K562 treated with DMSO at 1 percent for 48 hours (cell line): Measurements from ENCODE around the gene UNC45A. TPM values are rescaled to one million over a fixed set of nuclear protein-coding genes. Genes with fewer than 3 reads are reported as not detected.

Experiments
- total RNA-seq: library from RNA; unstranded; fragments of 300-600 nt; gene quantifications from 2 replicates; pipeline ENCODE4 v1.2.3, GENCODE V29; 2022; ENCODE audit warnings: low replicate concordance; ENCODE audit errors: extremely low read depth

UNC45A gene
- total RNA-seq: 1,074 TPM in 1 of 2 replicates, not detected in the other

DNA sequence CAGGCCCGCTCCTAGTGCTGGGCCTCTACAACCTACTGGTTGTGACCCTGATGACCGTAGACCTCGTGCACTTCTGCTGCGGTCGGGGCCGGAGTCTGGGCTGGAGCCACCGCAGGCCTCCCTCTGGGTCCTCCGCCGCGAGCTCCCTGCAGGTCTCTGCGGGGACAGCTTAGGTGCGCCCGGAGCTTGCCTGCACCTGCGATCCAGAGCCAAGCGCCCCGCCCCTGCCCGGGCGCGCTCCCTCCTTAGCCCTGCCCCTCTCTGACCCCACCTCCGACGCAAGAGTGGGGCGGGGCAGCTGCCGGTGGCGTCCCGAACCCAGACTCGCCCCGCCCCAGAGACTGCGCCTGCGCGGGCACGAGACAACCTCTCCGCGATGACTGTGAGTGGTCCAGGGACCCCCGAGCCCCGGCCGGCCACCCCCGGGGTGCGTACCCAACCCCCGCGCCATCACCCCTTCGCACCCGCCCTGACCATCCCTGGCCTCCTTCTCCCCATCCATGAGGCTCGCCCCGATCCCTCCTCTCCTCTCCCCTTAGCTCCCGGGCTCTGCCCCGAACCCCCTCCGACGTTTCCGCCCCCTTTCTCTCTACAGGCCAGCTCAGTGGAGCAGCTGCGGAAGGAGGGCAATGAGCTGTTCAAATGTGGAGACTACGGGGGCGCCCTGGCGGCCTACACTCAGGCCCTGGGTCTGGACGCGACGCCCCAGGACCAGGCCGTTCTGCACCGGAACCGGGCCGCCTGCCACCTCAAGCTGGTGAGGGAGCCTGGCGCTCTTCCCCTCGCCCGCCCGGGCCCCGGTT, at the start of gene UNC45A:
UNC45A (plus strand) TSS at position 337 of the 803 bp plus-strand sequence; CDS start at position 377, 40 bp downstream.

GRCh38 chr15:90902840-90903732, 32.0 kb upstream of the UNC45A start, which contains the start of gene MAN2A2:
Gene MAN2A2, plus strand, starts transcription at chr15:90903302. Its CDS starts 906 bp downstream, at chr15:90904208.

DNA sequence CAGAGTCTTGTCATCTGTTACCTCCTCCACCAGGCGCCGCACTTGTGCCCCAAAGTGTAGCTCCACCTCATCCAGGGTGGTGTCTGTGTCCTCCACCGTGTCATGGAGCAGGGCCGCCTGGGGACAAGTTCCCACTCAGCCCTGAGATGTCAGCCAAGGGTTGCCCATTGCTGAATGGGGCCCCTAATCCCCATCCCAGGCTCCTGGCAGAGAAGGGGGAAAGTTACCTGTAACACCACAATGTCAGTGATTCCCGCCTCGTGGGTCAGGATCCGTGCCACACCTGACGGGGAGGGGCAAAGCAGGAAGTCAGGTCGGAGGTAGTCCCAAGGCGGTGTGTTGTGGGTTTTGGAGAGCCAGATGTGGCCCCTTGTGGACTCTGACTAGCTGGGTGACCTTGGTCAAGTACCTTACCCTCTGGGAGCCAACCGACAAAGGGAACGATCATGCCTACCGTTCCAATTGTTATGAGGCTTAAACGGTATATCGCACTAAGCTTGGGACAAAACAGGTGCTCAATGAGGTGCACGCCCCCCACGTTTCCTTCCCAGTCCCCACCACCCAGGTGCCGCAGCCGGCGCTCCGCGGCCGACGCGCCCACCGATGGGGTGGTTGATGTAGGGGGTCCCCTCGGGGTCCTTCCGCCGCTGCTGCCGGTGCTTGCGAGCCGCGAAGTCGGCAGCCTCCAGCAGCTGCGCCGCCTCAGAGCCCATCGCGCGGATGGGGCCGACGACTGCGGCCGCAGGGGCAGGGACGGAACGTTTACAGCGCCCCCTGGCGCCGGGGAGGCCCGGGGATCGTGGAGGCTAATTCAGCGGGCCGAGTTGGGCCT, 3.0 kb upstream of the UNC45A start, which contains the start of gene HDDC3:
HDDC3 (minus strand) TSS at position 722 of the 832 bp plus-strand sequence; CDS start at position 713, 9 bp downstream.

GRCh38 chr15:90954712-90955623, 19.9 kb downstream of the UNC45A start, which contains the start of gene RCCD1:
Gene RCCD1, plus strand, starts transcription at chr15:90954884. Its CDS starts 1,851 bp downstream, at chr15:90956735.

GRCh38 chr15:90994417-90995311, 59.6 kb downstream of the UNC45A start, which contains the start of gene PRC1:
Gene PRC1, minus strand, starts transcription at chr15:90994535. Its CDS starts 118 bp downstream, at chr15:90994417.

Other genes starting within 250 kb of the UNC45A start
- gene BLM, start 217.9 kb upstream of the UNC45A start, total RNA-seq: not detected in 2 replicates
- not detected in 2 replicates for gene FURIN, start 66.7 kb upstream of the UNC45A start, total RNA-seq
- not detected in 2 replicates for gene FES, start 50.8 kb upstream of the UNC45A start, total RNA-seq
- gene MAN2A2, start 32.0 kb upstream of the UNC45A start, total RNA-seq: 258 TPM in 1 of 2 replicates, not detected in the other
- not detected in 2 replicates for gene HDDC3, start 2.7 kb upstream of the UNC45A start, total RNA-seq
- gene RCCD1, start 19.6 kb downstream of the UNC45A start, total RNA-seq: not detected in 2 replicates
- gene PRC1, start 59.2 kb downstream of the UNC45A start, total RNA-seq: not detected in 2 replicates
- not detected in 2 replicates for gene VPS33B, start 87.3 kb downstream of the UNC45A start, total RNA-seq
- not detected in 2 replicates for gene SV2B, start 165.0 kb downstream of the UNC45A start, total RNA-seq